ENCODE measurements around the gene MBNL1.
"Not testable (repeated sequence)": the region's sequence is repeated elsewhere in the genome, so short reads cannot be mapped to it uniquely, and the experiment has no call there.

MBNL1 gene

DNA sequence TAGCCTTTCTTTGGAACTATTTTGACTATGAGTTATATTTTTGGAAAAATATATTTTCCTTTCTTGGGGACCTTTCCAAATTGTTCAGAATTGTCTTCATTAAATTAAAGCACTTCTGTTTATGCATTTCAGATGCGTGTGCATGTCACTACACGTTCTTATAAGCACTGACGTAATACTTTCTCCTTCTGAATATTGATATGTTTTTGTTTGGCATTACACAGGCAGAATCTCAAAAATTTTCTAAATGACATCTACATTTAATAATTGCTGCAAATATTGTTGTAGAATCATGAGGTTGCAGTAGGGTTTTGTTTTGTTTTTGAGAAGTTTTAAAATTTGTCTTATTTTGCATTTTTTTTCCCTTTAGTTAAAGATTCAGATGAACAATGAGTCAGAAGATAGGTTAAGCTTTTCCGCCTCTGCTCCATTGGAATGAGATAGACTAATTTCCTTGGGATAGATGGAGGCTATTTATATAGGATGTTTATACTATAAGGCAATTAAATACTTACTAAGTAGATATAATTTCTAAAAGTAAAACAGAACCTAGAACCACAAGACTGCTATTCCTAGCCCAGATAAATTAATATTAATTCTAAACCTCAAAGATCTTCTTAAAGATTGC, 110.8 kb downstream of the MBNL1 start:
- DNase-seq (ENCODE audit: low spot score) = no peak

DNA sequence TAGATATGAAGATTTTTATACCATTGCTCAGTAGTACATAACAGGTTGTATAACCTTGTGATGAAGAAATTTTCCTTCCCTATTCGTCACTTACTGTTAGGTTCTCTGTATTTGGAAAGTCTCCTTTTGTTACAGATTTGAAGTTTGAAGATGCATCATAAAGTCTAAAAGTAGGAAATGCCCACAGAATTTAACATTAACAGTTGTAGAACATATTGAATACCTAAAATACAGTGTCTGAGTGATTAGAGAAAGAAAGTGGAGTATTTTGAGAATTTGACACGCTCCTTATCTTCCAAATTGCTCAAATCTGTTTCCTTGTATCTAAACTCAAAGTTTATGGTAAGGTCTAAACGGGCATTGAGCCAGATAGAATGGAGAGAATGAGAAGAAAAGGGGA, 111.3 kb downstream of the MBNL1 start:
- DNase-seq (ENCODE audit: low spot score) = no peak

DNA sequence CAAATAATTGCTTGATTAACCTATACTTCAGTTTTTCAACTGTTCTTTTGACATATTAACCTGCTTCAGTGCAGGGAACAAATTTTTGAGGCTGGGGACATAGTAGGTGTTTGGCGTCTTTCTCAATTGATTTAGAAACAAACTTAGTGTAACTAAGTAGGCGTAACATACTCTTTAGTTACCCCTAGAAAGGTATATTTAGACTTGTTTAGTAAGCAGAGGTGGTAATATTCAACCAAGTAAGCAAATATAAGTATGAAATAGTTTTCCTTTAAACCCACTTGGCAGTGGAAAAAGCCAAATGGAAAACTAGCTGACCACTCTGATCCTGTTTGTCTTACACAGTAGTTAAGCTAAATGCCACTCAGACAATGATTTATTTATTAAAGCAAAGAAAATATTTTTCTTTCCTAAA, 113.2 kb downstream of the MBNL1 start:
- DNase-seq (ENCODE audit: low spot score) = no peak

DNA sequence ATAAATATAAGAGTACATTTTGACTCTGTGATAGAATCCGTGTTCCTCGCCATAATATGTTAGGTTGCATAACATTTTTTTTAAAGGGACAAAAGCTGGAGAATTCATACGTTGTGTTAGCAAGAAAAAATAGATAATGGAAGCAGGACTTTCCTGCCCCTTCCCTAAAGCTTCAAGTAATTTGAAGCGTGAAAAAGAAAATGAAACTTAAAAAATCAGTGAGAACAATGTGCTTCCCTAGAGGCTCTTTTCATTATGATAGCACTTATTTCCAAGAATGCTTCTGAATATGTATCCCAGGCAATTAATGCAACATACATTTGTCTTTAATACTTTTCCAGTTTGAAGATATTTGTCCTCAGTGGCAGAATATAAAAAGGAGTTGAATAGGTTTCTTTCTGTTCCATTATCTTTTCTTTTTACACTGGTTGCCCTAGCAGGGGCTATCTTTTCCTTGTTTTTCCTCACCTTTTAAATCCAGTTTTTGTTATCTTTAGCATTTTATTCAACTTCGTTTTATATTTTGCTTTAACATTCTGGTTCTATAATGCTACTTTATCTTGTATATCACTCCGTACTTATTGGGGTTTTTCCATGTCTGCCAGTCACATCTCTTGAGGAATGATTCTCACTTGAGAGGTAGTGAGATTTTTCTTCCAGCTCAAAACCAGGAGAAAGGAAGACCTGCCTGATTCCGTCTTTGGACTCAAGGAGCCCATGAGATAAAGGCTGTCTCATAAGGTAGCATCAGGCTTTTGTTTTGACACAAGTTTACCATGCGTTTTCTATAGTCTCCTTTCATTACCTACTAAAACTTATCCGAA, 113.8 kb downstream of the MBNL1 start:
- no peak for DNase-seq (ENCODE audit: low spot score)

DNA sequence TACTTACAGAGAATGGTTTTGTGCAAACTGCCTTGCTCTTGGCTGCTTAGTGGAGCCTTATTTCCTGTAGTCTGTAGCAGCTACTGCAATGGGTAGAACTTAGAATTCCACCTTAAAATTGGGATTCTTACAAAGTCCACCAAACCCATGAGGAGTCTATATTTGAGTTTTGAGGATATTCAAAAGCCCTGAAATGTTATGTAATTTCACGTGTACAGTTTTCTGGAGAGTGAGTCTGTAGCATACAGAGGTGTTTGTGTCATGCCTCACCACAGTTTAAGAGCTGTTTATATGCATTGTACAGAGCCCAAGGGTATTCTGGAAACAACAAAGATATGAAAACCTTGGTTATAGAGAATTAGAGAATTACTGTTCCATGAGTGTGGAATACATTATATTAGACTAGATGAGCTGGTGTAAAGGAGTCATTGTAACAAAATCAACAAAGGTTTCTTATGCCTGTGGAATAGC, 114.4 kb downstream of the MBNL1 start:
- DNase-seq (ENCODE audit: low spot score) = no peak

DNA sequence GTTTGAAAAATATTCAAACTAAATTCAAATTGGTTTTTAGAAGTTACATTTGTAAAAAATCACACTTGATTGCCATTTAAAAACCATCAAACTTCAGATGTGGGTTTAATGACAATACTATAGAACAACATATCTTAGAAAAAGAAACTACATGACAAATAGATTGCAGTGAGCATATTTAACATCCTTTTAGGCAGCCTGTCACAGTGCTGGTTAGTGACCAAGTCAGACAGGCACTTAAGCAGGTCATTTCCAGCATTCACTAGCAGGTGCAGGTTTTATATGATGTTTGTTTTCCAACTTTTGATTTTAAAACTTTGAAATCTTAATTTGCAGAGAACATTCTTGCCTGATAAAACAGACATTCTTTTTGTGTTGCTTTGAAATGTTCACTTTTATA, 115.7 kb downstream of the MBNL1 start:
- DNase-seq (ENCODE audit: low spot score) = no peak

DNA sequence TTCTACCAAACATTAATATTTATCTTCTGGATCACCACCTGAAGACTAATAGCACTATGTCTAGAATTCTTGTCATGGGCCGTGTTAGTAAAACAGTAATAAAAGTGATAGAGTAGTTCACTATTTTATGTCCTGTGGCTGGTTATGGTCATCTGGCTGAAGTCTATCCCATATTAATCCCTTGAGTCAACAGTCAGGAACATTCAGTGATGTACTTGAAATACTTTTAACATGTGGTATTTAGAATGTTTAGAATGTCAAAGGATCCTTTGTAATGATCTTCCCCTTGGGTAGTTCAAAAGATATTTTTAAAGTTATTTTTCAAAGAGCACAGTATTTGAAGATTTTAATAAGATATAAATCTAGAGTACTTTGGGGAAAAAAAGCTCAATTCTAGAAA, 117.0 kb downstream of the MBNL1 start:
- DNase-seq (ENCODE audit: low spot score) = no peak

DNA sequence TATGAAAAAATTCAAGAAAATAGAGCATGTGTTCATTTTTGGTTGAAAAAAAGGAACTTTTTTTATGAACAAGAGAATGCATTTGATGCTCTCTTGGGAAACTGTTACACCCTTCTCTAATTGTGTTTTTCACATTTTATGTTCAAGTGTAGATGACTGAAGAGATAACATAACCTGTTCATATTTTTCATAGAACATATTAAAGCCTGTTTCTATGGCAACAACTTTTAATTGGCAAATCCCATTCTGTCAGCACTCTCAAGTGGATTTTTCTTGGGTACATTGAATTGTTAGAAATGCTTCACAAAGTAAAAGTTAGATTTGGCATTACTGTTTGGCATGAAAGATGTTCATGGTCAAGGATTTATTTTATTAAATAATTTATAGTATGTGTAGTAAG, 117.5 kb downstream of the MBNL1 start:
- DNase-seq (ENCODE audit: low spot score) = no peak

DNA sequence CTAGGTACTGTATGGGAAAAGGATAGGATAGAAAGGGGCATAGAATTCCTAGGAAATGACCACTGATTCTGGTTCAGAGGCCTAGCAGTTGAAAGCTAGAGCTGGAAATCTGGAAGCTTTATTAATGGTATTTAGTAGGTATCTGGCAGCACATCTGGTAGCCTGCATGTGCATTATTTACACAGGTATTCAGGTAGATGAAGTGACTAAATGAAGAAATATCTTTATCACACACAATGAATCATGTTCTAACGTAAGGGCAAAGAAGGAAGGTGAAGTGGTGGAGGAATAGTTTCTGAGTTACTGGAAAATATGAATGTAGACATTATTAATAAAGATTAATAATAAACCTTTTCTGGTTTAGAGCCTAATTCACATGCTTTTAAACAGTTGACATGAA, 119.9 kb downstream of the MBNL1 start:
- DNase-seq (ENCODE audit: low spot score) = no peak

DNA sequence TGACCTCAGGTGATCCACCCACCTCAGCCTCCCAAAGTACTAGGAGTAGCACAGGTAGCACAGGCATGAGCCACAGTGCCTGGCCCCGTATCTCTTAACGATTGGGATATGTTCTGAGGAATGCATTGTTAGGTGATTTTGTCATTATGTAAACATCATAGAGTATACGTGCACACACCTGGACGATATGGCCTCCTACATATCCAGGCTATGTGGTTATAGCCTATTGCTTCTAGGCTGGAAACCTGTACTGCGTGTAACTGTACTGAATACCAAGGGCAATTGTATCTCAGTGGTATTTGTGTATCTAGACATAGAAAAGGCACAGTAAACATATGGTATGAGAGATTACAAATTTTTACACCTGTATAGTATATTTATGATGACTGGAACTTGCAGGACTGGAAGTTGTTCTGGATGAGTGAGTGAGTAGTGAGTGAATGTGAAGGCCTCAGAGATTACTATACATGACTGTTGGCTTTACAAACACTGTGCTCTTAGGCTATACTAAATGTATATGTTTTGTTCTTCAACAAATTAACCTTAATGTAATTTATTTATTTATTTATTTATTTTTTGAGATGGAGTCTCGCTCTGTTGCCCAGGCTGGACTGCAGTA, 120.7 kb downstream of the MBNL1 start:
- DNase-seq (ENCODE audit: low spot score) = no peak

DNA sequence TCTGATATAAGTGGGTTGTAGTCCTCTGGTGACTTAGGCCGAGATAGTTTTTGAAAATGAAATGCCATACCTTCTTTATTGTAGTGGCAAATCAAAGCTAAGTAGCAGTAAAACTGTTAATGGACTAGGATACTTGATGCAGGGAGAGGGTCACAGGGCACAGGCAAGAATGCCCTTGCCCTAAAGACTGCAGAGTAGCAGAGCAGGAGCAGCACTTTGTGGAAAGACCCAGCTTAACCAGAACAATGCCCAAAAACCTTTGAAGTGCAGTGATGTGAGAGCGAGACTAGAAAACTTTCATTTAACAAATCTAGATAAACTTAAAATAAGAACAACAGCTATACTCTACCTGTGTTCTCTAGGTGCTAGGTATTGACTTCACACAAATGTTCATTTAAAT, 121.9 kb downstream of the MBNL1 start:
- DNase-seq (ENCODE audit: low spot score) = no peak

DNA sequence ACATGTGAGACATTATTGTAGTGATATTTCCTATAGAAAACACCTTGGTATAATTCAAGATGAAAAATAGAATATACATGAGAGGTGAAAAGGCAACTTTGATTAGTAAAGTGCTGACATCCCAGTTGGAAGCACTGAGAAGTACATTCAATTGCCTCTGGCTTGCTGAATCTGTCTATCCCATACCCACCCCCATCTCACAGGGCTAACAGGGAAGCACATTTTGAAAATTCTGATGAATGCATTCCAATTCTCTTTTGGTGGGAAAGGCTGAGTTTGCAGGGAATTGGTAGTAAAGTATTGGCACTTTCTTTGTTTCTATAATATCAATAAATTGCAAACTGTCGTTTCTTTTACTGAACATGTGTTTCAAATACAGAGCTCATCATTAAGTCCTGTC, 122.9 kb downstream of the MBNL1 start:
- DNase-seq (ENCODE audit: low spot score) = no peak

DNA sequence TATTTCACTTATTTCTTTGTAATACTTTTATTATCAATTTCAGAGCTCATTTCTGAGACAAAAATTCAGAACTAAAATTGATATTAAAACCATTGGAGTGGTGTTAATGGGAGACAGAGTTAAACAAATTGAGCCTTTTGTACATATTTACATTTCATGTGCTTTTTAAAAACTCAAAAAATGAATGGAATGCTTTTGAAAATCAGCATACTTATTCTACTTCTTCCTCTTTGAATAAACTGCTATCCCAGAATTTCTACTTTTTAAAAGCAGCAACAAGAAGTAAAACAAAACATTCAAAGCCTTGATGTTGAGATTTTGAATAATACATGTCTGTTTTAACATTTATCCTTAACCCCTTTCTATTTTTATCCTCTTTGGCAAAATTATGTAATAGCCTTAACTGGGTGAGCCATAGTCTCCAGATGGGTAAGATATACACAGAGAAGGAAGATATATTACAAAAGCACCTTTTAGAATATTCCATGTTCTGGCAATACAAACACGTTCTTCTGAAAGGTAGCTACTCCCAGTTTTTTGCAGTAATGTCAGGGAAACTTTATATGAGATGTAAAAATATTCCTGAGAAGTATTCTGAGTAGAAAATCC, 123.6 kb downstream of the MBNL1 start:
- no peak for DNase-seq (ENCODE audit: low spot score)

DNA sequence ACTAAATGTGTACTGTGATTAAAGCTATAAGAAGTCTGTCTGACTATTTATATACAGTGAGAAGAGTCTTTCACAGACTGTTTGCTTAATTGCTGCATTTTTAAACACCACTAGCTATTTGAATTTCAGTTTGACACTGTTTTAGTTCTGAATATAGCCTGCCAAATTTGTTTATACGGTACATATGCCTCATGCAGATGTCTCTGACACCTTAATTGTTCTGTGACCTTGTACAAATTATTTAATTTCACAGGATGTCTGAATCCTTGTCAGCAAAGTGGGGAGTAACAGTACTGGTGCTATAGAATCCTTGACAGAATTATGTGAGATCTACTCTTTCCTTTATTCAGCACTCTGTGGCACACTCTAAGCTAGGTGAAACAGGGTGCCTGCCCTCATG, 125.5 kb downstream of the MBNL1 start:
- DNase-seq (ENCODE audit: low spot score) = no peak

DNA sequence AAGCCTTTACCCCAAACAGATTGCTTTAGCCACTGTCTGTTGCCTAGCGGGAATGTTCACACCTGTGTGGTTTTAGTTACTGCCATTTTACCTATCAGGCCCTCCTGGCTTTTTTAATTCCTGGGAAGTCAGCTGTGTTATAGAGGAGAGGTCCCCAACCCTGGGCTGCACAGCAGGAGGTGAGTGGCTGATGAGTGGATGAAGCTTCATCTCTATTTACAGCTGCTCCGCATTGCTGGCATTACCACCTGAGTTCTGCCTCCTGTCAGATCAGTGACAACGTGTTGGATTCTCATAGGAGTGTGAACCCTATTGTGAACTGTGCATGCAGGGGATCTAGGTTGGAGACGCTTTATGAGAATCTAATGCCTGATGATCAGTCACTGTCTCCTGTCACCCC, 127.0 kb downstream of the MBNL1 start:
- DNase-seq (ENCODE audit: low spot score) = no peak

DNA sequence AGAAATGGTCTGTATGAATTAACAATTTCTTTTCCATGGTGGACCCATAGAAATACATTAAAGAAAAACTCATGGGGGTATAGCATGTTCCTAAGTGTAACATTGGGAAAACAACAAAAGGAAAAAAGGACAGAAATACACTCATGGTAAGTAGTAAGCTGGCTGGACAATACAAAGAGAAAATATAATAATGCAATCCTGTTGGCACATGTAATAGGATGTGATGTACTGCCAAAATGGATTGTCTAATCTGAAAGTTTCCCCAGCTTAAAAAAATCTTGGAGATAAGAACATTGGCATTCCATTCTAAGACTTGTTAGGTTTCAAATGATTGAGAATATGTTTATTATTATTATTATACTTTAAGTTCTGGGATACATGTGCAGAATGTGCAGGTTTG, 128.1 kb downstream of the MBNL1 start:
- DNase-seq (ENCODE audit: low spot score) = no peak

DNA sequence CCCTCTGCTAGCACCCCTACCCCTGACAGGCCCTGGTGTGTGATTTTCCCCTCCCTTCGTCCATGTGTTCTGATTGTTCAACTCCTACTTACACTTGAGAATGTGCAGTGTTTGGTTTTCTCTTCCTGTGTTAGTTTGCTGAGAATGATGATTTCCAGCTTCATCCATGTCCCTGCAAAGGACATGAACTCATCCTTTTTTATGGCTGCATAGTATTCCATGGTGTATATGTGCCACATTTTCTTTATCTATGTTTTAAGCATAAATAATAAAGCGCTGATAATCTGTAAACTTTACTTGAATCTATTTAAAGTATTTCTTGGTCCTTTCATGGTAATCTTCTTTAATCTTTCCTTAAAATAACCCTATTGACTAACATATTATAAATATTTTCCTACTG, 128.6 kb downstream of the MBNL1 start:
- not testable (repeated sequence) for DNase-seq (ENCODE audit: low spot score)

DNA sequence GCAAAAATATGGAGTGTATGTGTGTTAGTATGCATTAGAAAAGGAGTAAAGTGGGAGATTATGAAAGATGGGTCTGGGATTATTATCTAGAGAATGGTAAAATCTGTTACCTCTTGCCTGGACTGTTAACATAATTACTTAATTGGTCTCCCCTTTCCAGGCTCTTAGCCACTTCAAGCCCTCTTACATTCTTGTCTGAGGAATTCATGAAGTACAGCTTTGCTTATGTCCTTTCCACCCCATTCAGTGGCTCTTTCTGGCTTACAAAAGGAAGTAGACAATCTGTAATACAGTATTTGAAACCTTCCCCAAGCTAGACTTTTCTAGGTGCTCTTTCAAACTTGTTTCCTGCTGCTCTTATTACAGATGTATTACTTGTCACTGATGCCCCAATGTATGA, 129.8 kb downstream of the MBNL1 start:
- DNase-seq (ENCODE audit: low spot score) = no peak

DNA sequence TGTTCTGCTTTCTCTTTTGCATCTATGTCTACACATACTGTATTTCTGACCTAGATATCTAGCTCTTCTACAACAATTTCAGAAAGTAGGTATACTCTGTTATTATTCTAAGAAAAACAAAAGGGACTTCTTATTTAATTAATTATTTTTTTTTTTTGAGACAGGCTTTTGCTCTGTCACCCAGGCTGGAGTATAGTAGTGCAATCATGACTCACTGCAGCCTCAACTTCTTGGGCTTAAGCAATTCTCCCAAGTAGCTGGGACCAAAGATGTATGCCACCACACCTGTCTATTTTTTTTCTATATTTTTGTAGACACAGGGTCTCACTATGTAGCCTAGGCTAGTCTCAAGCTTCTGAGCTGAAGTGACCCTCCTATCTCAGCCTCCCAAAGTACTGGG, 130.6 kb downstream of the MBNL1 start:
- DNase-seq (ENCODE audit: low spot score) = no peak

DNA sequence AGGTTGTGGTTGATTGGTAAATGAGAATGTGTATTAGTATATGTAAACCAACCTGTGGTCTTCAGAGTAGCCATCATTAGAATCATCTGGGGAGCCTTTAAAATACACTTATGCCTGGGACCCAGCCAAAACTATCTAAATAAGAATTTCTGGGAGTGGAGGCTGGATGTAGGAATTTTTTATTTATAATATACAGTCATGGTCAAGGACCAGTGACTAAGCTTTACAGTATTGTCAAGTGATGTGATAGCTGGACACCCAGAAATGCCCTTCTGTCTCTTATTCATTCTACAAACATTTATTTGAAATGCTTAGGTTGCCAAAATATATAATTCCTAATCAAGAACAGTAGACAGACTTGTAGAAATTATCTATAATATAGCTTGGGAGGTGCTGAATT, 132.2 kb downstream of the MBNL1 start:
- no peak for DNase-seq (ENCODE audit: low spot score)

DNA sequence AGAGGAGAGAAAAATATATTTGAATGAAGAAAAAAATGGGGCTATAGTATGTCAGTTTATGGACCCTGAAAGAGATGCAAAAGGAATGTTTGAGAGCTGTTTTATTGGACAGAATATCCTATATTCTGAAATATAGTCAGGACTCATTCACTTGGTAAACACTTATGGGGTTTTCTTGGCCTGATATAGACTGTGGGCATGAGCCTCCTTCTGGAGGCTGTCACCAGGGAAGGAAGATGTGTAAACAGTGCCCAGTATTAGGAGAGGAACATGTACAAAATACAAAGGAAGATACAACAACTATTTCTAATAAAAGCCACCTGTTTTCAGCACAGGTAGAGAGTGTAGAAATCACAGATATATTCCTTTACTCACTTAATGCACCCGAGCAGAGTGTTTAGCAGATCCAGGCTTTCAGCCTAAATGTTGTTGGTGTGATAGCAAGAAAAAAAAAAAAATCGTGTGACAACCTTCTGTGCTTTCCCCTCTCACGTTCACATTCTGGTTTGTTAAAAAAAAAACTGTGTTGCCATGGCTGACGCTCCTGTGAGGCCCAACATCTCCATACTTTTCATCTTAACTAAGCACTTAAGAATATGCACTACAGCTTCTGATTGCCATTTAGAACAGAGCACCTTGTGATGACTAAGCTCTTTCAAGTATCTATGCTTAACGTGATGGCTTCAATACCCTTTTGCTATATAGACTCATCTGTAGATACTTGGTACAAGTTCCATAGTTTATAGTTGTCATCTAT, 134.1 kb downstream of the MBNL1 start:
- no peak for DNase-seq (ENCODE audit: low spot score)

DNA sequence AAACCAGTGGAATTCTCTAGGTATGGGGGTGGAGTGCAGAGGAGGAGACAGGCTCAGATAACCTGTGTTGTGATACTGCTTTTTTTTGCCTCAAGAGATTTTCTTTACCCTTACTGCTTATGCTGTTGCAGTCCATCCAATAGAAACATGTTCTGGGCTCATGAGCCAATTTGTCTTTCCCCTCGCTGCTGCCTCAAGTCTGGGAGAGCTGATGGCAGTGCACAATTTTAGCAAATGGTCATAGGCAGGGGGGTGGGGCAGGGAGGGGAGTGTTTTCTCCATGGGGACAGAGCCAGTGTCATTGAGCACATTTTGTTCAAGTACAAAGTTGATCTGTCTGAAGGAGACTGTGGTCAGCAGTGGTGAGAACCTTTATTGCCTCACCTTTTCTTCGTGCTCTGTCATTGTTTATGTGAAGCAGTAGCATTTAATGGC, 134.9 kb downstream of the MBNL1 start:
- DNase-seq (ENCODE audit: low spot score) = no peak
